HG03045 (cell line): ENCODE results near the gene NNT.
"Not testable (repeated sequence)": the region's sequence is repeated elsewhere in the genome, so short reads cannot be mapped to it uniquely, and the experiment has no call there.

ENCODE experiments used
- ATAC-seq: cut with Tn5 transposase; IDR thresholded peaks from one replicate; pipeline ENCODE4 v1.9.1; 2021; ENCODE audit warnings: mild to moderate bottlenecking, moderate library complexity; ENCODE audit not compliant: unreplicated experiment

Gene NNT

DNA sequence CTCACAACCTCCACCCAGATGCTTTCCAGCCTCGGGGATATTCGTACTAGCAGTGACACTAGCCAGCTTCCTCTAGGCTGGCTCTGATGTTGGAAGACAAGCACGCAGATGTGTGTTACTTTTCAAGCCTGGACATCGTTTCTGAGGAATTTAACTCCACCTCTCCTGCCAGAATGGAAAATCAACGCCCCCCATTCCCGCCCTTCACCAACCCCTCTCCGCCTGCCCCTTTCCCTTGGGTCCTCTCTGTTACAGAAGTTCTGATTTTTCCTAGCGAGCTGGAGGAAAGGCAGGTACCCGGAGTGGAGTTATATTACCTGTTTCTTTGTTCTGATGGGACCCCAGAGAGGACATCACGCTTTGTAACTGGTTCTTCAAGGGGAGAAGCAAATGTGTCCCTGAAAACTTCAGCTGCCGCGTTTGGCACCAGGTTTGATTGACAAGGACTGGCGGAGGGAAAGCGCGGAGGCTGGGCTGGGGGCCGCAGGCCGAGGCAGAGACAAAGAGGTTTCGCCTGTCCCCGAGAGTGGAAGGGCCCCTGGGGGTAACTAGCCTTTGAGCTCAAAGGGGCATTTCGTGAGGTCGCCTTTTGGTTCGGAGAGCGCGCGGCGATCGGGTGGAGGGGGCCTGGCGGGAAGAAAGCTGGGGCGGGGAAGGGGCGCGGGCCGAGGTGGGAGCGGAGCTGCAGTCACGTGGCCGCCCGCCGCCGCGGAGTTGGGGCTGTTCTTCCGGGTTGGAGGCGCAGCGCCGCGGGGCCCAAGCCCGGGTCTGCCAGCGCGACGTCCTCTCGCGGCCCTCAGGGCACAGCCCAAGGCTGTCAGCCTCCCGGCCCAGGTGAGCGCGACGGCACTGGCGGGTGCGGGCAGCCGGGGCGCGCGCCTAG lies at the start of gene NNT:
Gene NNT, plus strand, starts transcription at position 720 of the 883 bp plus-strand sequence. CDS start 6,016 bp downstream, outside the sequence.
- peak; percentile 82 for ATAC-seq

DNA sequence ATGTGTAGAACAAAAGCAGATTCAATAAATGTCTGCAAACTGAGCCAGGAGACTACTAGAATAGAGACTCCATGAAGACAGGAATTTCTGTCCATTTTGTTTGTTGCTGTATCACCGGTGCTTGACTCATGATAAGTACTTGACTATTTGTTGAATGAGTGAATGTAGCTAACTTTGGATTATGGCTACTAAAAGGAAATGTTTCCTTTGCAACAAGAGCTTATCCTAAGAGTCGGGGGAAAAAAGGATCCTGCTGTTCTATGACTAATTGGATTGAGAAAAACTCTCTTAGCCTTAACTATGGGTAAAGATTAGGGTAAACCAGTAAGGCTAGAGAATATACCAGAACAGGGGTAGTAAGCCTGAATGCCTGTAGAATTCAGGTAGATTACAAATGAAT lies 49.6 kb upstream of the NNT start:
- ATAC-seq: no peak

GRCh38 chr5:43554497-43554896 lies 48.5 kb upstream of the NNT start:
- ATAC-seq: no peak

GRCh38 chr5:43555895-43556606 lies 46.9 kb upstream of the NNT start:
- ATAC-seq: peak; percentile 25

DNA sequence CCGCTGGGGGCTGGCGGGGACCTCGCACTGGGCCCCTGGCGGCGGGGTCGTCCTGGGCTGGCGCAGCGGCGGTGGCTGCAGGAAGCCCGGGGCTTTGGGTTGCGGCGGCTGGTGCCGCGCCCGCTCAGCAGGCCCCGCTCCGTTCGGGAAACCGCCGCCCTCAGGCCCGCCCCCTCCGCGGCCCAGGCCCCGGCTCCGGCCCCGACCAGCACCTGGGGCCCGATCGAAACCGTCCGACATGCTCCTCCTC lies 46.4 kb upstream of the NNT start:
- ATAC-seq: peak; percentile 93

GRCh38 chr5:43556857-43557542 lies 46.0 kb upstream of the NNT start, which contains the start of gene PAIP1:
PAIP1 (minus strand) TSS chr5:43557077; CDS start chr5:43556846, 231 bp downstream.
- peak; percentile 78 for ATAC-seq

- no peak for ATAC-seq
Observed at GRCh38 chr5:43560128-43560527, 42.9 kb upstream of the NNT start.

DNA sequence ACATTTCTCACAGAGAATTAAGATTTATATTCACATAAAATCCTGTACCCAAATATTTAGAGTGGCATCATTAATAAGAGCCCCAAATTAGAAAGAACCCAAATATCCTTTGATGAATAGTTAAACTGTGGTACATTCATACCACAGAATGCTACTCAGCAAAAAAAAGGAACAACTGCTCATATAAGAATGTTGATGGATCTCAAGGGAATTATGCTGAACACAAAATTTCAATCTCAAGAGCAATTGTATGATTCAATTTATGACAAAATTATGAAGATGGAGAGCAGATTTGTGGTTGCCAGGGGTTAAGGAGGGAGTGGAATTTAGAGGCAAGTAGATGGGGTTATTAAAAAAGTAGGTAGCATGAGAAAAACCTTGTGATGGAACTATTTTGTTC lies 41.6 kb upstream of the NNT start:
- ATAC-seq: no peak

DNA sequence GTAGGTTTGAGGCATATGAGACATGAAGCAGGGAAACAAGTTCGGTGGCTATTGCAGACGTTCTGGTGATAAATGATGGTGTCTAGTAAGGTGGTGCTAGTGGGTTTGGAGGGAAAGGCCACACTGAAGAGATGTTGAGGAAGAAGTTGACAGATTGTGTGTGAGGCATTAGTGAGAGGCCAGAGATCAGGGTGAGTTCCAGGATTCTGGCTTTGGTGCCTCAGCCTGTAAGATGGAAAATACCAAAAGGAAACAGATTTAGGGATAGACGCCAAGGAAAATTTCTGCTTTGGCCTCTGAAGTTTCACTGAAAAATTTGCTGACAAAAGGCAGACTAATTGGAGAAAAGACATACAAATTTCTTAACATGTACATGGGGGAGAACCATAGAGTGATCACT lies 39.7 kb upstream of the NNT start:
- ATAC-seq: no peak

DNA sequence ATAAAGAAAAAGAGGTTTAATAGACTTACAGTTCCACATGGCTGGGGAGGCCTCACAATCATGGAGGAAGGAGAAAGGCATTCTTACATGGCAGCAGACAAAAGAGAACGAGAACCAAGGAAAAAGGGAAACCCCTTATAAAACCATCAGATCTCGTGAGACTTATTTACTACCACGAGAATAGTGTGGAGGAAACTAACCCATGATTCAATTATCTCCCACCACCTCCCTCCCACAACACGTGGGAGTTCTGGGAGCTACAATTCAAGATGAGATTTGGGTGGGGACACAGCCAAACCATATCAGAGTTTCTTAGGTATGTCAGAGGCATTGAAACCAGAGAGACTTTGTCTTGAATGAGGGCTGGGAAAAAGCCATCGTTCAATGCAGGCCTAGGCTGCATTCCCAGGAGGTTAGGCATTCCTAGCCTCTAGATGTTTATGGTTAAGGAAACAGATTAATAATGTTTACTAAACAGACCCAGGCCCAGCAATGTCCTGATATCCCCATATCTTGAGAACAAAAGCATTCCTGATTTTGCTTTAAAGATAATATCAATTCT lies 38.6 kb upstream of the NNT start:
- ATAC-seq: no peak

DNA sequence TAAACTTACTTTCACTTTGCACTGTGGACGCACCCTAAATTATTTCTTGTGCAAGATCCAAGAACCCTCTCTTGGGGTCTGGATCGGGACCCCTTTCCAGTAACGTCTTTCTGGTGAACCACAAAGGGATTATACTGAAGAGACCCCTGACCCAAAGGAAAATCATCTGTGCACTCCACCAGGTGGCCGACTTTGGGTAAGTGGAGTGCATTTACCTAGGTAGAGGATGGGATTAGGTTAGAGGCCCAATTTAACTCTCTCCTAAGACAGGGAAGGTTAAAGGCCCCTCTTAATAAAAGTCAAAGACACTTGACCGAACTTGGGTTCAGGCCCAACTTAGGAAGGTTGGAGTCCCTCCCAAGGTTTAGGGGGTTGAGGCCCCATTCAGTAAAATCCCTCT lies 37.9 kb upstream of the NNT start:
- ATAC-seq: no peak

DNA sequence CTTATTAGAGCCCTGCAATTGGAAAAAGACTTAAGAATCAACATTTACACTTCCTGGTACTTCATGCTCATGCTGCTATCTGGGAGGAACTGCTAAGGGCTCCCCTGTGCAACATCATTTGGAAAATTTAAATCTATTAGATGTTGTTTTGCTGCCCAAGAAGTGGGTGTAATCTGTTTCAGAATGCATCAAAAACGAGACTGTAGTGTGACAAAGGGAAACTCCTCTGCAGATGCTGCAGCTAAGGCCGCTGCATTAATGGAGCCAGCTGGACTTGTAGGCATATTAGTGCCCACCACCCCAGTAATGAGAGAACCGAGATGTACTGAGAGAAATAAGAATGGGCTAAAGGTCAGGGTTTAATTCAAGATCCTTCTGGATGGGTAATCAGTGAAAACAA lies 35.0 kb upstream of the NNT start:
- ATAC-seq: peak; percentile 55

DNA sequence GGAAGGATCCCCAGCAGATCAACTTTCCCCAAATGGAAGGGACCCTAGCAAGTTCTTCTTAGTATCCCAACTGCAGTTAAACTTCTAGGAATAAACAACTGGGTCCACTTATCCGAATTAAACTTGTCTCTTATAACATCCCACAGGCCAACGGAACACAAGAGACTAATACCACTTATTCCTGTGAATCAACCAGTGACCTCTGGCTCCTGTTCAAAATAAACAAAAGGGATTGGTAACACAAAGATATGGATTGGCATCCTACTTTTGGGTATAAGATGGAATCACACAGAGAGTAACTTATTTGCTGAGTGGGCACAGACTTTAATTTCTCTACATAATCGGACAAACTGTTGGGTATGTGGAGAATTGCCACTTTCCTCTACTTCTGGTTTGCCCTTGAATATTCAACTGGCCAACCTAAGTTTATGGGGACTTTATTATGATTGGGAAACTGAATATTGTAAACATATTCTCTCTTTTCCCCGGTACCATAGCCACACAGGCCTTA lies 33.7 kb upstream of the NNT start:
- no peak for ATAC-seq

GRCh38 chr5:43570450-43571158 lies 32.4 kb upstream of the NNT start:
- no peak for ATAC-seq

DNA sequence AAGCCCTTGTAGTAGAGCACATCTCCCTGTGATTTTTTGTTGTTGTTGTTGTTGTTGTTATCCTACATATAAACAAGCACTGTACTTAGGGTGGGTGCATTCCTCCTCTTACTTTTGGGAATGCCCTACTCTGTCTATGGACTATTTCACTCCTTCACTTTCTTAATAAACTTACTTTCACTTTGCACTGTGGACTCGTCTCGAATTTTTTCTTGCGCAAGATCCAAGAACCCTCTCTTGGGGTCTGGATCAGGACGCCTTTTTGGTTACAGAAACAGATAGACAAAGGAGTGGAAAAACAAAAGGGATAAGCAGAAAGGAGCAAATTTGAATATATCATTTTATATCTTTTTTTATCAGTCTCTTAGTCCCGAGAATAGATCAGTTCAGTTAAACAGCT lies 31.7 kb upstream of the NNT start:
- ATAC-seq: no peak

- no peak for ATAC-seq
Observed at GRCh38 chr5:43572357-43572756, 30.6 kb upstream of the NNT start.

- no peak for ATAC-seq
Observed at GRCh38 chr5:43573058-43573457, 29.9 kb upstream of the NNT start.

DNA sequence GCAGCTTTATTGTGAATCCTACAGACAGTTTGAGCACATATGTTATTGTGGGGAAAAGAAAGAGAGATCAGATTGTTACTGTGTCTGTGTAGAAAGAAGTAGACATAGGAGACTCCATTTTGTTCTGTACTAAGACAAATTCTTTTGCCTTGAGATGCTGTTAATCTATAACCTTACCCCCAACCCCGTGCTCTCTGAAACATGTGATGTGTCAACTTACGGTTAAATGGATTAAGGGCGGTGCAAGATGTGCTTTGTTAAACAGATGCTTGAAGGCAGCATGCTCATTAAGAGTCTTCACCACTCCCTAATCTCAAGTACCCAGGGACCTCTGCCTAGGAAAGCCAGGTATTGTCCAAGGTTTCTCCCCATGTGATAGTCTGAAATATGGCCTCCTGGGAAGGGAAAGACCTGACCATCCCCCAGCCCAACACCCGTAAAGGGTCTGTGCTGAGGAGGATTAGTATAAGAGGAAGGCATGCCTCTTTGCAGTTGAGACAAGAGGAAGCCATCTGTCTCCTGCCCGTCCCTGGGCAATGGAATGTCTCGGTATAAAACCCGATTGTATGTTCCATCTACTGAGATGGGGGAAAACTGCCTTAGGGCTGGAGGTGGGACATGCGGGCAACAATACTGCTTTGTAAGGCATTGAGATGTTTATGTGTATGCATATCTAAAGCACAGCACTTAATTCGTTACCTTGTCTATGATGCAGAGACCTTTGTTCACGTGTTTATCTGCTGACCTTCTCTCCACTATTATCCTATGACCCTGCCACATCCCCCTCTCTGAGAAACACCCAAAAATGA lies 22.4 kb upstream of the NNT start:
- ATAC-seq: not testable (repeated sequence)

- ATAC-seq: no peak
Observed at GRCh38 chr5:43581398-43581797, 21.6 kb upstream of the NNT start.
